ENCODE results near the gene DECR2. TPM values are rescaled to one million over a fixed set of nuclear protein-coding genes. Genes with fewer than 3 reads are reported as not detected.

DECR2 gene
- total and polyA plus RNA-seq, 10 of the 15 experiments (the other 5 are each of a cell fraction or from before 2014, with no cell fraction given) = 0.53 to 20.3 (median 6.0) TPM

GRCh38 chr16:364595-365491 lies 36.8 kb upstream of the DECR2 start:
- Histone ChIP-seq H4K20me1 (ENCODE audit: control insufficient read depth, insufficient read depth) (no peaks in the 10 kb centered on the region), H3K36me3 (ENCODE audit: control insufficient read depth in 2 of 2, insufficient read depth in 2 of 2, low read length in 1 of 2) (peaks cover 5 to 14% of the 10 kb centered on the region in 2 experiments; a peak in 3 of 4 replicates), H3K4me1 (ENCODE audit: control insufficient read depth, insufficient read depth, low read length) (peaks cover 3% of the 10 kb centered on the region; the same call in 1 of the 2 replicates), H3K4me3 (no peak overlapping the region), H3K9me3 (replicated peaks; ENCODE audit: control insufficient read depth, insufficient read depth, low read length) (no peaks in the 10 kb centered on the region), H3K4me2 (ENCODE audit: control insufficient read depth, insufficient read depth) (no peak overlapping the region), H3K79me2 (ENCODE audit: control insufficient read depth, insufficient read depth, low read length) (peaks cover 2% of the 10 kb centered on the region), H3K9ac (ENCODE audit: control insufficient read depth, insufficient read depth, low read length) (no peak overlapping the region), H3K27me3 (replicated peaks in 1 of 2; ENCODE audit: control insufficient read depth in 2 of 2, insufficient read depth in 2 of 2, low read length in 1 of 2) (no peaks in the 10 kb centered on the region), H3K27ac (ENCODE audit: control insufficient read depth, insufficient read depth) (no peak overlapping the region), H2AFZ (ENCODE audit: control insufficient read depth, low read depth, low read length) (no peak overlapping the region)
- DNase-seq (ENCODE audit: low read depth, low spot score) (no peak), ATAC-seq (no peak), FAIRE-seq (no peak)
- SMC1A ChIA-PET (ENCODE audit: uncharacterized antibody, unreplicated experiment) = no interaction called here
- CTCF ChIA-PET = interaction anchor here (0.7 to 2.5 kb wide), 3 partner anchors 258 to 299 kb away, joined by 3 to 5 read pairs (median 3); no protein-coding TSS in a partner anchor
- TF ChIP-seq E4F1 (IDR thresholded peaks at IDR 0.05; ENCODE audit: borderline replicate concordance, partially characterized antibody) (no peak), WRNIP1 (IDR thresholded peaks at IDR 0.05; ENCODE audit: borderline replicate concordance, low read depth, low read length) (no peak), ATF7 (IDR thresholded peaks at IDR 0.05; ENCODE audit: low read depth) (no peak), BACH1 (IDR thresholded peaks at IDR 0.05; ENCODE audit: borderline replicate concordance) (no peak), E2F8 (IDR thresholded peaks at IDR 0.05; ENCODE audit: low read depth, partially characterized antibody) (no peak), POLR2A (IDR thresholded peaks at IDR 0.05; ENCODE audit: low read depth, low read length) (0 out of 2 replicates have a peak, but pooled peaks have one; percentile 15), BHLHE40 (IDR thresholded peaks at IDR 0.05; ENCODE audit: borderline replicate concordance in 1 of 2, low read depth in 2 of 2, low read length in 1 of 2) (peak in 1 of 2 experiments; percentile 37; a peak in 1 of 4 replicates), HCFC1 (IDR thresholded peaks at IDR 0.05; ENCODE audit: low read length) (no peak), RAD51 (IDR thresholded peaks at IDR 0.05) (no peak), ZSCAN29 (IDR thresholded peaks at IDR 0.05) (no peak), MLLT1 (IDR thresholded peaks at IDR 0.05) (no peak), YBX1 (IDR thresholded peaks at IDR 0.05) (no peak)
- in situ Hi-C loops (cut with MboI) = loop anchor here (5.0 kb wide), 1 partner anchor 258 kb away; no protein-coding TSS in a partner anchor
- WGBS (ENCODE audit: insufficient coverage, insufficient replicate concordance, low lambda C conversion rate, missing lambda C conversion rate) = 70% methylated on average over 19 of the region's 19 CpGs
- POLR2A ChIA-PET = interaction anchor here (0.6 kb wide), 1 partner anchor 131 kb away, joined by 5 read pairs; no protein-coding TSS in a partner anchor
- no TSS peak for BruUV-seq (replicated peaks)
- intact Hi-C loops (cut with micrococcal nuclease; ENCODE audit: unreplicated experiment) = no loop called here
- RAD21 ChIA-PET (ENCODE audit: unreplicated experiment) = no interaction called here

Measured in GM12878 (cell line).